CD4-positive, alpha-beta T cell (primary cell): ENCODE measurements around the gene KIF11. TPM values are rescaled to one million over a fixed set of nuclear protein-coding genes. Genes with fewer than 3 reads are reported as not detected.

Source experiments
- ATAC-seq: fragments of 200-7000 bp; cut with Tn5 transposase; one replicate; pipeline ENCODE4 v1.10.0; 2022; ENCODE audit warnings: mild to moderate bottlenecking; ENCODE audit not compliant: poor library complexity
- CTCF ChIA-PET: fragments of 350-600 bp; sonication (Branson Sonifier 250); formaldehyde crosslinking; loops from one replicate; lab custom pipeline; 2021; ENCODE audit warnings: antibody characterized with exemption, inconsistent platforms; lab: Charles Lee
- POLR2A ChIA-PET: fragments of 350-600 bp; sonication (Branson Sonifier 250); formaldehyde crosslinking; loops from one replicate; lab custom pipeline; 2021; ENCODE audit warnings: antibody characterized with exemption, inconsistent platforms; lab: Charles Lee
- DNase-seq, 14 experiments: peaks; one replicate each; pipeline ENCODE4 v3.0.0-alpha.2; 2013 to 2020; ENCODE audit warnings: mixed read lengths in 2 of 14
- H3K27ac ChIP-seq, 2 donors: one replicate each; pipeline versions ENCODE4 v1.5.1 to v1.7.0; 2013; ENCODE audit warnings: low read length in 2 of 2, low read depth in 1 of 2, mild to moderate bottlenecking in 1 of 2
- H3K27me3 ChIP-seq, 2 experiments: 1 replicate in 1 of 2; 2 replicates in 1 of 2; pipeline versions ENCODE4 v1.6.1 to v1.7.0; 2013; ENCODE audit warnings: low read length in 2 of 2, control low read depth in 1 of 2, mild to moderate bottlenecking in 1 of 2, moderate library complexity in 1 of 2; ENCODE audit not compliant: insufficient read depth in 2 of 2, control insufficient read depth in 1 of 2
- H3K36me3 ChIP-seq: one replicate; pipeline ENCODE4 v1.6.1; 2013; ENCODE audit warnings: low read length, control low read depth; ENCODE audit not compliant: insufficient read depth
- H3K4me1 ChIP-seq: one replicate; pipeline ENCODE4 v1.6.1; 2013; ENCODE audit warnings: low read length, control low read depth; ENCODE audit not compliant: insufficient read depth
- H3K4me3 ChIP-seq: one replicate; pipeline ENCODE4 v1.5.1; 2013; ENCODE audit warnings: mild to moderate bottlenecking, low read length, moderate library complexity
- H3K9me3 ChIP-seq, 2 experiments: 1 replicate in 1 of 2; 2 replicates in 1 of 2; pipeline versions ENCODE4 v1.6.1 to v1.7.0; 2013; ENCODE audit warnings: low read length in 2 of 2, mild to moderate bottlenecking in 2 of 2, control low read depth in 1 of 2, moderate library complexity in 1 of 2; ENCODE audit not compliant: control insufficient read depth in 1 of 2, insufficient read depth in 1 of 2
- H3K27ac Mint-ChIP-seq: one replicate; pipeline ENCODE4 v1.8.0; 2020; ENCODE audit warnings: mixed read lengths
- H3K27me3 Mint-ChIP-seq: one replicate; pipeline ENCODE4 v1.8.0; 2021; ENCODE audit warnings: mixed read lengths
- H3K36me3 Mint-ChIP-seq: one replicate; pipeline ENCODE4 v1.8.0; 2021; ENCODE audit warnings: low read depth, mixed read lengths
- H3K4me1 Mint-ChIP-seq: one replicate; pipeline ENCODE4 v1.8.0; 2021; ENCODE audit warnings: low read depth, mixed read lengths
- H3K4me3 Mint-ChIP-seq: one replicate; pipeline ENCODE4 v1.8.0; 2020; ENCODE audit warnings: mild to moderate bottlenecking, mixed read lengths
- H3K9me3 Mint-ChIP-seq: one replicate; pipeline ENCODE4 v1.8.0; 2020; ENCODE audit warnings: mixed read lengths
- intact Hi-C, 2 experiments: fragments of 100-400 bp; cut with DNase I in 1 of 2; cut with micrococcal nuclease in 1 of 2; formaldehyde crosslinking; loops; one replicate each; pipeline versions ENCODE4 v1.15.1 to v1.9.0; 2023 to 2025; cut with DNase I, micrococcal nuclease
- total RNA-seq, 174 experiments: library from RNA in 2 of 174; stranded (reverse) in 2 of 174; gene quantifications; one replicate each; pipeline ENCODE4 v1.2.3 and lab custom pipeline; 2021 to 2026
- TF ChIP-seq, protein P1 (sequence below): fragments of 200-600 bp; IDR thresholded peaks from one replicate; pipeline ENCODE4 v1.8.0; 2022; ENCODE audit warnings: antibody characterized with exemption, mild to moderate bottlenecking

KIF11 gene
- total RNA-seq, 2 experiments from 2014 or later: 0.38 to 0.47 TPM

GRCh38 chr10:92677708-92678107, 84.8 kb downstream of the KIF11 start:
- TF ChIP-seq, protein P1, sequence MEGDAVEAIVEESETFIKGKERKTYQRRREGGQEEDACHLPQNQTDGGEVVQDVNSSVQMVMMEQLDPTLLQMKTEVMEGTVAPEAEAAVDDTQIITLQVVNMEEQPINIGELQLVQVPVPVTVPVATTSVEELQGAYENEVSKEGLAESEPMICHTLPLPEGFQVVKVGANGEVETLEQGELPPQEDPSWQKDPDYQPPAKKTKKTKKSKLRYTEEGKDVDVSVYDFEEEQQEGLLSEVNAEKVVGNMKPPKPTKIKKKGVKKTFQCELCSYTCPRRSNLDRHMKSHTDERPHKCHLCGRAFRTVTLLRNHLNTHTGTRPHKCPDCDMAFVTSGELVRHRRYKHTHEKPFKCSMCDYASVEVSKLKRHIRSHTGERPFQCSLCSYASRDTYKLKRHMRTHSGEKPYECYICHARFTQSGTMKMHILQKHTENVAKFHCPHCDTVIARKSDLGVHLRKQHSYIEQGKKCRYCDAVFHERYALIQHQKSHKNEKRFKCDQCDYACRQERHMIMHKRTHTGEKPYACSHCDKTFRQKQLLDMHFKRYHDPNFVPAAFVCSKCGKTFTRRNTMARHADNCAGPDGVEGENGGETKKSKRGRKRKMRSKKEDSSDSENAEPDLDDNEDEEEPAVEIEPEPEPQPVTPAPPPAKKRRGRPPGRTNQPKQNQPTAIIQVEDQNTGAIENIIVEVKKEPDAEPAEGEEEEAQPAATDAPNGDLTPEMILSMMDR: no peak
- Histone ChIP-seq H3K27me3 (no peaks in the 10 kb centered on the region), H3K4me3 (no peak overlapping the region), H3K4me1 (no peaks in the 10 kb centered on the region), H3K9me3 (no peaks in the 10 kb centered on the region), H3K36me3 (no peaks in the 10 kb centered on the region), H3K27ac (no peak overlapping the region)
- peaks cover 22% of the 10 kb centered on the region for H3K27me3 Mint-ChIP-seq
- no peak overlapping the region for H3K27ac Mint-ChIP-seq
- CTCF ChIA-PET: no interaction called here
- H3K36me3 Mint-ChIP-seq: no peaks in the 10 kb centered on the region
- no peak for ATAC-seq
- H3K4me1 Mint-ChIP-seq: no peaks in the 10 kb centered on the region
- no peak for DNase-seq
- H3K4me3 Mint-ChIP-seq: no peak overlapping the region
- intact Hi-C loops: no loop called here
- peaks cover 3% of the 10 kb centered on the region for H3K9me3 Mint-ChIP-seq
- POLR2A ChIA-PET: no interaction called here

- H3K27ac ChIP-seq: no peak overlapping the region
- ChIA-PET POLR2A (no interaction called here), CTCF (no interaction called here)
- TF ChIP-seq, protein P1: no peak
- H3K27me3 Mint-ChIP-seq: peaks cover 27% of the 10 kb centered on the region
- no peak overlapping the region for H3K4me3 ChIP-seq
- ATAC-seq: no peak
- no peaks in the 10 kb centered on the region for H3K36me3 ChIP-seq
- peaks cover 3% of the 10 kb centered on the region for H3K9me3 Mint-ChIP-seq
- H3K4me1 Mint-ChIP-seq: no peaks in the 10 kb centered on the region
- no peaks in the 10 kb centered on the region for H3K36me3 Mint-ChIP-seq
- H3K27me3 ChIP-seq: no peaks in the 10 kb centered on the region
- no peaks in the 10 kb centered on the region for H3K9me3 ChIP-seq
- H3K4me3 Mint-ChIP-seq: no peak overlapping the region
- no peaks in the 10 kb centered on the region for H3K4me1 ChIP-seq
- intact Hi-C loops: no loop called here
- DNase-seq: no peak
- no peak overlapping the region for H3K27ac Mint-ChIP-seq
These were observed 85.3 kb downstream of the KIF11 start for GRCh38 chr10:92678206-92678605.

DNA sequence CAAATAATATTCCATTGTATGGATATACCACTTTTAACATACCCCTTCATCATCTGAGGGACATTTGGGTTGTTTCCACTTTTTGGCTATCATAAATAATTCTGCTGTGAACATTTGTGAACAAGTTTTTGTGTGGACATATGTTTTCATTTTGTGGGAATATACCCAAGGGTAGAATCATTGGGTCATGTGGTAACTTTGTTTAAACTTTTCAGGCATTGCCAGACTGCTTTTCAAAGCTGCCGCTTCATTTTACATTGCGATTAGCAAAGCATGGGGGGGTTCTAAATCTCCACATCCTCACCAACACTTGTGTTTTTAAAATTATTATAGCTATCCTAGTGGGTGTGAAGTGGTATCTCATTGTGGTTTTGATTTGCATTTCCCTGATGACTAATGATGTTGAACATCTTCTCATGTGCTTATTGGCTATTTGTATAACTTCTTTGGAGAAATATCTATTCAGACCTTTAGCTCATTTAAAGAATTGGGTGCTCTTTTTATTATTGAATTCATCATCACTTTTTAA, 88.4 kb downstream of the KIF11 start:
- no peaks in the 10 kb centered on the region for H3K27me3 ChIP-seq
- Mint-ChIP-seq H3K27ac (no peak overlapping the region), H3K27me3 (peaks cover 56% of the 10 kb centered on the region), H3K9me3 (peaks cover 8% of the 10 kb centered on the region), H3K36me3 (no peaks in the 10 kb centered on the region), H3K4me3 (no peak overlapping the region), H3K4me1 (no peaks in the 10 kb centered on the region)
- ATAC-seq: no peak
- no peak overlapping the region for H3K27ac ChIP-seq
- H3K4me3 ChIP-seq: no peak overlapping the region
- CTCF ChIA-PET: no interaction called here
- POLR2A ChIA-PET: no interaction called here
- H3K36me3 ChIP-seq: no peaks in the 10 kb centered on the region
- no peaks in the 10 kb centered on the region for H3K4me1 ChIP-seq
- peak in 1 of 14 experiments; percentile 6 for DNase-seq
- intact Hi-C loops: no loop called here
- TF ChIP-seq, protein P1: no peak
- H3K9me3 ChIP-seq: no peaks in the 10 kb centered on the region
